Stimulated activated CD4-positive, alpha-beta T cell treated with anti-CD3 and anti-CD28 coated beads, Interleukin-4, amount 100 ng/mL, for 1 hour (primary cell): ENCODE measurements around the gene ZNF384.

Source experiments
- DNase-seq: peaks from one replicate; pipeline ENCODE4 v3.0.0-alpha.2; 2020

ZNF384 gene

DNA sequence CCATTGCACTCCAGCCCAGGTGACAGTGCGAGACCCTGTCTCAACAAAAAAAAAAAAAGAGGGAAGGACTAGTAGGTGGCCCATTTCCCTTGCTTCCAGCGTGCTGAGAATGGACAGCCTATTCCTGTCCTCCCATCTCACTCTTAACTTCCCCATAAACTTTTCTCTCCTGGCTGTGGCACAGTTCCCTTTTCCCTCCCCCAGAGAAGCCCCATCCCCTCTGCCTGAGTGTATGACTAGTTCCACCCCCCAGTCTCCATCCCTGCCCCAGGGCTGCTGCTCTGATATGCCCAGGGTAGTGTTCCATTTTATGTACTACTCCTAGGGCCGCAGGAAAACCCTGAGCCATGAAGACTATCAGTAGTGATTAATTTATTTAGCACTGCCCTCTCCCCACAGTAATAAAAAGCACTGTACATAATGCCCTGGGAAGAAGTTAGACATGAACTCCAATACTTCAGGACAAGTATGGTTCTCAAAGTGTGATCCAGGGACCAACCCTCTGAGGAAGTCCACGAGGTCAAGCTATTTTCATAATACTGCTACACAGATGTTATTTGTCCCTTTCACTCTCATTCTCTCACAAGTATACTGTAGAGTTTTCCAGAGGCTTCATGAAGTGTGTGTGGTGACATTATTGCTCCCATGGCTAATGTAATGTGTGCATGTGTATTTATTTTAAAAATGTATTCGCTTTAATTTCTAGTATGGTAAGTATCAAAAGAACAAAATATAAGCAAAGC is 70.5 kb downstream of the ZNF384 start:
- DNase-seq: no peak
